Epithelial cell of proximal tubule (primary cell): ENCODE data around the gene PGAP3. TPM values are rescaled to one million over a fixed set of nuclear protein-coding genes. Genes with fewer than 3 reads are reported as not detected.
"Not testable (repeated sequence)": the region's sequence is repeated elsewhere in the genome, so short reads cannot be mapped to it uniquely, and the experiment has no call there.

Experiments used
- DNase-seq: peaks from one replicate; pipeline ENCODE4 v3.0.0-alpha.2; 2011; ENCODE audit warnings: low read depth
- H3K4me3 ChIP-seq: 2 replicates; pipeline ENCODE4 v1.5.1; 2011; ENCODE audit warnings: low read depth, mild to moderate bottlenecking, low read length
- CTCF ChIP-seq: conservative IDR thresholded peaks from 2 replicates; pipeline ENCODE4 v1.5.1; 2012; ENCODE audit warnings: low read depth, mild to moderate bottlenecking, low read length
- total RNA-seq: library from RNA; depleted of rRNA; stranded (reverse); fragments of >200 nt; gene quantifications from 2 replicates; pipeline ENCODE4 v1.2.3, GENCODE V29; 2015

The PGAP3 gene
- total RNA-seq, 1 donor from 2014 or later: 11.2 TPM

- no peak for TF ChIP-seq CTCF
- no peak overlapping the region for H3K4me3 ChIP-seq
- DNase-seq: no peak
Measured at GRCh38 chr17:39711851-39712250, 24.0 kb upstream of the PGAP3 start.

- DNase-seq, H3K4me3 ChIP-seq: not testable (repeated sequence)
Measured at GRCh38 chr17:39711071-39711470, 23.2 kb upstream of the PGAP3 start.

GRCh38 chr17:39709998-39710964, 22.4 kb upstream of the PGAP3 start:
- DNase-seq: no peak
- no peak for TF ChIP-seq CTCF
- no peak overlapping the region for H3K4me3 ChIP-seq

- no peak overlapping the region for H3K4me3 ChIP-seq
- no peak for DNase-seq
- TF ChIP-seq CTCF: no peak
Measured at GRCh38 chr17:39709319-39709997, 21.6 kb upstream of the PGAP3 start.

GRCh38 chr17:39706921-39707337, 19.1 kb upstream of the PGAP3 start:
- no peak for DNase-seq

GRCh38 chr17:39706383-39706782, 18.5 kb upstream of the PGAP3 start:
- DNase-seq: no peak
- no peak overlapping the region for H3K4me3 ChIP-seq
- no peak for TF ChIP-seq CTCF

More at GRCh38 chr17:39706921-39707337, 19.1 kb upstream of the PGAP3 start:
- no peak for TF ChIP-seq CTCF
- H3K4me3 ChIP-seq: no peak overlapping the region

GRCh38 chr17:39705786-39706348, 18.0 kb upstream of the PGAP3 start:
- no peak overlapping the region for H3K4me3 ChIP-seq
- TF ChIP-seq CTCF: no peak

More at GRCh38 chr17:39705786-39706348, 18.0 kb upstream of the PGAP3 start:
- DNase-seq: no peak
